Adrenal gland (tissue), 12 donors: ENCODE measurements around the gene CRYBG1. TPM values are rescaled to one million over a fixed set of nuclear protein-coding genes. Genes with fewer than 3 reads are reported as not detected.

ENCODE experiments used
- DNase-seq, 7 donors: peaks; one replicate each; pipeline ENCODE4 v3.0.0-alpha.2; 2019 to 2020
- H3K27ac ChIP-seq, 5 donors: fragments of 200-600 bp; sonication (generic) in 4 of 5; 1 replicate in 3 of 5; 2 replicates in 2 of 5; pipeline versions ENCODE4 v1.5.1 to v1.8.0; 2016 to 2020; ENCODE audit warnings: mild to moderate bottlenecking in 1 of 5
- H3K27me3 ChIP-seq: fragments of 200-600 bp; 2 replicates; pipeline ENCODE4 v1.8.0; 2021
- H3K36me3 ChIP-seq, 2 donors: fragments of 200-600 bp; replicated peaks in 1 of 2; 1 replicate in 1 of 2; 2 replicates in 1 of 2; pipeline versions ENCODE4 v1.5.1 to v1.8.0; 2018 to 2022
- H3K4me1 ChIP-seq, 2 donors: fragments of 200-600 bp; replicated peaks in 1 of 2; 1 replicate in 1 of 2; 2 replicates in 1 of 2; pipeline versions ENCODE4 v1.5.1 to v1.8.0; 2018 to 2021
- H3K4me3 ChIP-seq, 4 donors: fragments of 200-600 bp; sonication (generic) in 3 of 4; one replicate each; pipeline ENCODE4 v1.5.1; 2016 to 2018
- H3K9me3 ChIP-seq, 3 donors: fragments of 200-600 bp; sonication (generic) in 1 of 3; replicated peaks in 1 of 3; 1 replicate in 2 of 3; 2 replicates in 1 of 3; pipeline versions ENCODE4 v1.5.1 to v1.8.0; 2016 to 2021
- CTCF ChIP-seq, 6 experiments: fragments of 450-650 bp in 4 of 6; fragments of 200-600 bp in 2 of 6; sonication (generic) in 1 of 6; IDR thresholded peaks; 1 replicate in 5 of 6; 2 replicates in 1 of 6; pipeline versions ENCODE4 v1.5.1 to v1.8.0; 2016 to 2021; ENCODE audit warnings: antibody characterized with exemption in 6 of 6, mild to moderate bottlenecking in 2 of 6, moderate library complexity in 1 of 6
- POLR2A ChIP-seq, 2 donors: fragments of 450-650 bp; IDR thresholded peaks; one replicate each; pipeline ENCODE4 v1.6.1; 2017; ENCODE audit warnings: antibody characterized with exemption in 2 of 2, mild to moderate bottlenecking in 2 of 2, moderate library complexity in 1 of 2
- WGBS, 4 donors: extraction: QIAGEN DNeasy Blood & Tissue Kit in 2 of 4; methylation state at CpG; one replicate each; pipeline versions ENCODE4 v1.1.5 to v1.1.7; 2013 to 2017; 5-methylcytosine and 5-hydroxymethylcytosine counted together
- intact Hi-C, 2 donors: fragments of 100-400 bp; cut with DNase I; formaldehyde crosslinking; loops; one replicate each; pipeline versions ENCODE4 v1.14.1 to v1.15.0; 2022 to 2023
- polyA plus RNA-seq, 3 donors: library from polyadenylated mRNA; stranded (reverse); fragments of 200-250 nt in 2 of 3; fragments of 350-450 nt in 1 of 3; fragmentation: Illumina TruSeq in 1 of 3; extraction: RNeasy Lipid Tissue Mini Kit (QIAGEN cat#74804) in 1 of 3; gene quantifications; one replicate each; pipeline ENCODE4 v1.2.3, GENCODE V29; 2013 to 2014
- total RNA-seq, 9 donors: library from RNA; depleted of rRNA in 4 of 9; stranded (reverse); fragments of >200 nt in 4 of 9; fragments of 120-200 nt in 1 of 9; fragmentation: NEBNext Ultra II Directional in 1 of 9; extraction: Animal tissue kit (Norgen Biotek cat#: 25700) in 1 of 9; gene quantifications; one replicate each; pipeline versions ENCODE4 v1.1.0 to v1.2.4, GENCODE V29; 2013 to 2023
- donor health status: healthy with polysubstance abuse.
- donor health status: Bipolar disorder and iron deficiency.
- donor health status: DM: yes; HTN: yes; CAD: no.
- donor health status: DM: no; HTN: no; CAD: no.
- donor health status: DM: no; HTN: no; CAD: no.
- donor health status: DM: yes; HTN: yes; CAD: no.

The CRYBG1 gene
- total and polyA plus RNA-seq, 12 donors, result 0.83 to 5.1 (median 2.2) TPM

GRCh38 chr6:106527117-106527516, 166.6 kb downstream of the CRYBG1 start:
- WGBS, 4 donors, result 78 to 94% (median 84%) methylated on average over 2 of the region's 2 CpGs
- Histone ChIP-seq H3K4me3 (no peak overlapping the region), H3K36me3 (no peaks in the 10 kb centered on the region), H3K9me3 (no peaks in the 10 kb centered on the region), H3K27me3 (no peaks in the 10 kb centered on the region), H3K4me1 (peaks cover 0 to 14% of the 10 kb centered on the region in 2 donors), H3K27ac (no peak overlapping the region)
- TF ChIP-seq CTCF (IDR thresholded peaks at IDR 0.05) (no peak), POLR2A (IDR thresholded peaks at IDR 0.05) (no peak)
- DNase-seq, result no peak
- intact Hi-C loops, result no loop called here

- Histone ChIP-seq H3K27ac (no peak overlapping the region), H3K27me3 (no peaks in the 10 kb centered on the region), H3K36me3 (no peaks in the 10 kb centered on the region), H3K4me1 (peaks cover 0 to 14% of the 10 kb centered on the region in 2 donors), H3K4me3 (no peak overlapping the region), H3K9me3 (no peaks in the 10 kb centered on the region)
- TF ChIP-seq POLR2A (IDR thresholded peaks at IDR 0.05) (no peak), CTCF (IDR thresholded peaks at IDR 0.05) (no peak)
- no peak for DNase-seq
- 29 to 39% (median 32%) methylated on average over 3 of the region's 3 CpGs for WGBS, 4 donors
- intact Hi-C loops, result no loop called here
These were observed 167.5 kb downstream of the CRYBG1 start for GRCh38 chr6:106527979-106528378.

GRCh38 chr6:106528521-106528920, 168.0 kb downstream of the CRYBG1 start:
- Histone ChIP-seq H3K36me3 (no peaks in the 10 kb centered on the region), H3K4me3 (no peak overlapping the region), H3K27ac (no peak overlapping the region), H3K9me3 (no peaks in the 10 kb centered on the region), H3K4me1 (peaks cover 0 to 14% of the 10 kb centered on the region in 2 donors), H3K27me3 (no peaks in the 10 kb centered on the region)
- no peak for TF ChIP-seq CTCF (IDR thresholded peaks at IDR 0.05)
- intact Hi-C loops, result no loop called here
- no peak for DNase-seq
- WGBS, 4 donors, result 75 to 95% (median 85%) methylated on average over 2 of the region's 2 CpGs

- TF ChIP-seq CTCF (IDR thresholded peaks at IDR 0.05), result no peak
- TF ChIP-seq POLR2A (IDR thresholded peaks at IDR 0.05), result no peak
- H3K27me3 ChIP-seq, result no peaks in the 10 kb centered on the region
- H3K27ac ChIP-seq, result no peak overlapping the region
- H3K4me1 ChIP-seq, result peaks cover 0 to 14% of the 10 kb centered on the region in 2 donors
- no peak overlapping the region for H3K4me3 ChIP-seq
- intact Hi-C loops, result no loop called here
- no peak for DNase-seq
- 78 to 94% (median 88%) methylated on average over 3 of the region's 3 CpGs for WGBS, 4 donors
- no peaks in the 10 kb centered on the region for H3K36me3 ChIP-seq
- H3K9me3 ChIP-seq, result no peaks in the 10 kb centered on the region
These were observed 168.9 kb downstream of the CRYBG1 start for GRCh38 chr6:106529438-106529837.
